GM19025 (cell line): ENCODE data around the gene PISD.
"Not testable (repeated sequence)": the region's sequence is repeated elsewhere in the genome, so short reads cannot be mapped to it uniquely, and the experiment has no call there.

Source experiments
- ATAC-seq: cut with Tn5 transposase; IDR thresholded peaks from one replicate; pipeline ENCODE4 v1.9.1; 2021; ENCODE audit warnings: mild to moderate bottlenecking, low read depth, moderate library complexity; ENCODE audit not compliant: unreplicated experiment

The PISD gene

GRCh38 chr22:31611061-31611760 is 50.8 kb downstream of the PISD start:
- no peak for ATAC-seq

- ATAC-seq, result no peak
These were observed 51.4 kb downstream of the PISD start for GRCh38 chr22:31610611-31611010.

- no peak for ATAC-seq
These were observed 52.3 kb downstream of the PISD start for GRCh38 chr22:31609716-31610115.

- ATAC-seq, result no peak
These were observed 54.3 kb downstream of the PISD start for GRCh38 chr22:31607696-31608095.

- ATAC-seq, result no peak
These were observed 56.0 kb downstream of the PISD start for GRCh38 chr22:31605851-31606585.

GRCh38 chr22:31604746-31605705 is 57.0 kb downstream of the PISD start:
- no peak for ATAC-seq

- no peak for ATAC-seq
These were observed 57.8 kb downstream of the PISD start for GRCh38 chr22:31604137-31604705.

- ATAC-seq, result no peak
These were observed 58.4 kb downstream of the PISD start for GRCh38 chr22:31603574-31603973.

GRCh38 chr22:31603081-31603525 is 58.9 kb downstream of the PISD start:
- no peak for ATAC-seq

GRCh38 chr22:31602259-31602952 is 59.6 kb downstream of the PISD start:
- no peak for ATAC-seq

GRCh38 chr22:31595271-31595670 is 66.7 kb downstream of the PISD start:
- no peak for ATAC-seq

- not testable (repeated sequence) for ATAC-seq
These were observed 71.9 kb downstream of the PISD start for GRCh38 chr22:31590161-31590560.

- ATAC-seq, result no peak
These were observed 72.9 kb downstream of the PISD start for GRCh38 chr22:31588970-31589675.

GRCh38 chr22:31586137-31586920 is 75.7 kb downstream of the PISD start:
- no peak for ATAC-seq

- no peak for ATAC-seq
These were observed 76.7 kb downstream of the PISD start for GRCh38 chr22:31585161-31585859.

- no peak for ATAC-seq
These were observed 77.2 kb downstream of the PISD start for GRCh38 chr22:31584804-31585160.

- ATAC-seq, result no peak
These were observed 78.0 kb downstream of the PISD start for GRCh38 chr22:31583861-31584485.

GRCh38 chr22:31579835-31580242 is 82.2 kb downstream of the PISD start:
- ATAC-seq, result no peak
